Naive B cell (primary cell): ENCODE measurements around the gene DUSP23. TPM values are rescaled to one million over a fixed set of nuclear protein-coding genes. Genes with fewer than 3 reads are reported as not detected.

ENCODE experiments used
- ATAC-seq, 2 donors: fragments of 150-1000 bp; cut with Tn5 transposase; 2 replicates each; pipeline ENCODE4 v1.10.0; 2021; ENCODE audit warnings: low read depth in 2 of 2, mild to moderate bottlenecking in 2 of 2, moderate library complexity in 2 of 2
- DNase-seq: peaks from one replicate; pipeline ENCODE4 v3.0.0; 2022
- H3K27ac Mint-ChIP-seq, 6 donors: one replicate each; pipeline ENCODE4 v1.8.0; 2020 to 2022; ENCODE audit warnings: mild to moderate bottlenecking in 6 of 6, mixed read lengths in 6 of 6, moderate library complexity in 5 of 6, inconsistent platforms in 2 of 6
- H3K27me3 Mint-ChIP-seq, 3 donors: one replicate each; pipeline ENCODE4 v1.8.0; 2021 to 2022; ENCODE audit warnings: mixed read lengths in 3 of 3, mild to moderate bottlenecking in 1 of 3
- H3K36me3 Mint-ChIP-seq, 2 donors: one replicate each; pipeline ENCODE4 v1.8.0; 2020 to 2022; ENCODE audit warnings: mixed read lengths in 2 of 2, inconsistent platforms in 1 of 2, mild to moderate bottlenecking in 1 of 2
- H3K4me1 Mint-ChIP-seq, 3 donors: one replicate each; pipeline ENCODE4 v1.8.0; 2020 to 2022; ENCODE audit warnings: mixed read lengths in 3 of 3, inconsistent platforms in 1 of 3, mild to moderate bottlenecking in 1 of 3, moderate library complexity in 1 of 3
- H3K4me3 Mint-ChIP-seq, 8 donors: one replicate each; pipeline ENCODE4 v1.8.0; 2020 to 2022; ENCODE audit warnings: mild to moderate bottlenecking in 8 of 8, mixed read lengths in 8 of 8, moderate library complexity in 8 of 8, inconsistent platforms in 2 of 8
- H3K9me3 Mint-ChIP-seq, 7 donors: one replicate each; pipeline ENCODE4 v1.8.0; 2020 to 2022; ENCODE audit warnings: mixed read lengths in 7 of 7, mild to moderate bottlenecking in 5 of 7, inconsistent platforms in 2 of 7, moderate library complexity in 1 of 7
- polyA plus RNA-seq, 6 donors: library from polyadenylated mRNA; unstranded; fragments of 300-500 nt; fragmentation: Illumina TruSeq; gene quantifications; one replicate each; pipeline ENCODE4 v1.2.3, GENCODE V29; 2021; ENCODE audit warnings: low read depth in 6 of 6

Gene DUSP23
- polyA plus RNA-seq, 6 donors from 2014 or later = 24.3 to 31.5 (median 28.7) TPM

GRCh38 chr1:159765806-159766205 is 15.0 kb upstream of the DUSP23 start:
- DNase-seq (no peak), ATAC-seq (no peak)
- no peak overlapping the region for H3K27ac Mint-ChIP-seq
- peaks cover 0 to 2% (median 0%) of the 10 kb centered on the region in 7 donors for H3K9me3 Mint-ChIP-seq
- H3K4me1 Mint-ChIP-seq = no peaks in the 10 kb centered on the region
- H3K4me3 Mint-ChIP-seq = no peak overlapping the region
- no peaks in the 10 kb centered on the region for H3K36me3 Mint-ChIP-seq
- peaks cover 16 to 41% (median 38%) of the 10 kb centered on the region in 3 donors for H3K27me3 Mint-ChIP-seq

- no peak overlapping the region for H3K27ac Mint-ChIP-seq
- H3K4me1 Mint-ChIP-seq = no peaks in the 10 kb centered on the region
- no peak for DNase-seq
Observed at GRCh38 chr1:159771127-159771895, 9.5 kb upstream of the DUSP23 start.

GRCh38 chr1:159774465-159774864 is 6.3 kb upstream of the DUSP23 start:
- DNase-seq (no peak), ATAC-seq (no peak)
- H3K36me3 Mint-ChIP-seq = no peaks in the 10 kb centered on the region
- H3K9me3 Mint-ChIP-seq = no peaks in the 10 kb centered on the region
- no peak overlapping the region for H3K27ac Mint-ChIP-seq
- no peak overlapping the region for H3K4me3 Mint-ChIP-seq
- peaks cover 14 to 42% (median 42%) of the 10 kb centered on the region in 3 donors for H3K27me3 Mint-ChIP-seq
- H3K4me1 Mint-ChIP-seq = peaks cover 6 to 8% (median 6%) of the 10 kb centered on the region in 3 donors

More at GRCh38 chr1:159771127-159771895, 9.5 kb upstream of the DUSP23 start:
- ATAC-seq = no peak
- Mint-ChIP-seq H3K27me3 (peaks cover 24 to 62% (median 61%) of the 10 kb centered on the region in 3 donors), H3K4me3 (no peak overlapping the region), H3K36me3 (no peaks in the 10 kb centered on the region), H3K9me3 (no peaks in the 10 kb centered on the region)

GRCh38 chr1:159775716-159776115 is 5.0 kb upstream of the DUSP23 start:
- Mint-ChIP-seq H3K9me3 (no peaks in the 10 kb centered on the region), H3K4me3 (no peak overlapping the region), H3K27ac (no peak overlapping the region), H3K27me3 (peaks cover 12 to 39% (median 38%) of the 10 kb centered on the region in 3 donors), H3K4me1 (peaks cover 12 to 19% (median 13%) of the 10 kb centered on the region in 3 donors), H3K36me3 (no peaks in the 10 kb centered on the region)
- DNase-seq = no peak
- no peak for ATAC-seq

- DNase-seq = no peak
- Mint-ChIP-seq H3K27ac (peak overlapping the region in 1 of 6 donors; percentile 53), H3K4me1 (peaks cover 13 to 29% (median 20%) of the 10 kb centered on the region in 3 donors), H3K27me3 (peaks cover 6 to 19% (median 18%) of the 10 kb centered on the region in 3 donors), H3K9me3 (no peaks in the 10 kb centered on the region), H3K36me3 (no peaks in the 10 kb centered on the region), H3K4me3 (peak overlapping the region in 2 of 8 donors; percentile 77 to 93)
- no peak for ATAC-seq
Observed at GRCh38 chr1:159778266-159778665, 2.5 kb upstream of the DUSP23 start.

- Mint-ChIP-seq H3K4me1 (peaks cover 13 to 29% (median 20%) of the 10 kb centered on the region in 3 donors), H3K27me3 (peaks cover 6 to 10% (median 6%) of the 10 kb centered on the region in 3 donors), H3K27ac (no peak overlapping the region), H3K36me3 (no peaks in the 10 kb centered on the region), H3K9me3 (no peaks in the 10 kb centered on the region), H3K4me3 (peak overlapping the region; percentile 72 to 93 (median 86))
- ATAC-seq (no peak), DNase-seq (no peak)
Observed at GRCh38 chr1:159779403-159779851, 1.3 kb upstream of the DUSP23 start.

- Mint-ChIP-seq H3K4me1 (peaks cover 13 to 29% (median 20%) of the 10 kb centered on the region in 3 donors), H3K36me3 (no peaks in the 10 kb centered on the region), H3K9me3 (no peaks in the 10 kb centered on the region), H3K27me3 (no peaks in the 10 kb centered on the region), H3K27ac (peak overlapping the region in 2 of 6 donors; percentile 73 to 86), H3K4me3 (peak overlapping the region; percentile 56 to 95 (median 88))
- no peak for ATAC-seq
- no peak for DNase-seq
Observed at GRCh38 chr1:159781992-159782391, 1.2 kb downstream of the DUSP23 start.

GRCh38 chr1:159783724-159784123 is 3.0 kb downstream of the DUSP23 start:
- H3K4me1 Mint-ChIP-seq = peaks cover 13 to 28% (median 20%) of the 10 kb centered on the region in 3 donors
- ATAC-seq (no peak), DNase-seq (no peak)
- no peaks in the 10 kb centered on the region for H3K9me3 Mint-ChIP-seq
- peak overlapping the region in 2 of 8 donors; percentile 7 to 93 for H3K4me3 Mint-ChIP-seq
- peak overlapping the region in 1 of 6 donors; percentile 35 for H3K27ac Mint-ChIP-seq
- no peaks in the 10 kb centered on the region for H3K27me3 Mint-ChIP-seq
- no peaks in the 10 kb centered on the region for H3K36me3 Mint-ChIP-seq

- ATAC-seq = no peak
- Mint-ChIP-seq H3K4me1 (peaks cover 0 to 8% (median 4%) of the 10 kb centered on the region in 3 donors), H3K9me3 (no peaks in the 10 kb centered on the region), H3K27ac (no peak overlapping the region), H3K4me3 (no peak overlapping the region), H3K36me3 (no peaks in the 10 kb centered on the region), H3K27me3 (peaks cover 5 to 18% (median 15%) of the 10 kb centered on the region in 3 donors)
- DNase-seq = no peak
Observed at GRCh38 chr1:159786465-159786864, 5.7 kb downstream of the DUSP23 start.

- no peaks in the 10 kb centered on the region for H3K36me3 Mint-ChIP-seq
- H3K4me3 Mint-ChIP-seq = no peak overlapping the region
- DNase-seq (no peak), ATAC-seq (no peak)
- H3K27me3 Mint-ChIP-seq = peaks cover 5 to 18% (median 15%) of the 10 kb centered on the region in 3 donors
- peaks cover 0 to 3% (median 0%) of the 10 kb centered on the region in 3 donors for H3K4me1 Mint-ChIP-seq
- no peaks in the 10 kb centered on the region for H3K9me3 Mint-ChIP-seq
- no peak overlapping the region for H3K27ac Mint-ChIP-seq
Observed at GRCh38 chr1:159786966-159787365, 6.2 kb downstream of the DUSP23 start.

- no peaks in the 10 kb centered on the region for H3K4me1 Mint-ChIP-seq
- no peak overlapping the region for H3K27ac Mint-ChIP-seq
- H3K4me3 Mint-ChIP-seq = no peak overlapping the region
- H3K36me3 Mint-ChIP-seq = no peaks in the 10 kb centered on the region
- DNase-seq = peak; percentile 9
- H3K9me3 Mint-ChIP-seq = no peaks in the 10 kb centered on the region
- no peak for ATAC-seq
- peaks cover 15 to 30% (median 16%) of the 10 kb centered on the region in 3 donors for H3K27me3 Mint-ChIP-seq
Observed at GRCh38 chr1:159790237-159790917, 9.6 kb downstream of the DUSP23 start.

- ATAC-seq (no peak), DNase-seq (no peak)
- peaks cover 15 to 30% (median 16%) of the 10 kb centered on the region in 3 donors for H3K27me3 Mint-ChIP-seq
- no peaks in the 10 kb centered on the region for H3K9me3 Mint-ChIP-seq
- H3K36me3 Mint-ChIP-seq = no peaks in the 10 kb centered on the region
- no peak overlapping the region for H3K4me3 Mint-ChIP-seq
- no peaks in the 10 kb centered on the region for H3K4me1 Mint-ChIP-seq
- H3K27ac Mint-ChIP-seq = no peak overlapping the region
Observed at GRCh38 chr1:159791031-159791430, 10.3 kb downstream of the DUSP23 start.

- Mint-ChIP-seq H3K27me3 (peaks cover 15 to 30% (median 16%) of the 10 kb centered on the region in 3 donors), H3K4me1 (no peaks in the 10 kb centered on the region), H3K4me3 (no peak overlapping the region), H3K36me3 (no peaks in the 10 kb centered on the region), H3K27ac (no peak overlapping the region), H3K9me3 (no peaks in the 10 kb centered on the region)
- ATAC-seq (no peak), DNase-seq (no peak)
Observed at GRCh38 chr1:159791461-159791860, 10.7 kb downstream of the DUSP23 start.
